ENCODE measurements around the gene HDAC4.

DNA sequence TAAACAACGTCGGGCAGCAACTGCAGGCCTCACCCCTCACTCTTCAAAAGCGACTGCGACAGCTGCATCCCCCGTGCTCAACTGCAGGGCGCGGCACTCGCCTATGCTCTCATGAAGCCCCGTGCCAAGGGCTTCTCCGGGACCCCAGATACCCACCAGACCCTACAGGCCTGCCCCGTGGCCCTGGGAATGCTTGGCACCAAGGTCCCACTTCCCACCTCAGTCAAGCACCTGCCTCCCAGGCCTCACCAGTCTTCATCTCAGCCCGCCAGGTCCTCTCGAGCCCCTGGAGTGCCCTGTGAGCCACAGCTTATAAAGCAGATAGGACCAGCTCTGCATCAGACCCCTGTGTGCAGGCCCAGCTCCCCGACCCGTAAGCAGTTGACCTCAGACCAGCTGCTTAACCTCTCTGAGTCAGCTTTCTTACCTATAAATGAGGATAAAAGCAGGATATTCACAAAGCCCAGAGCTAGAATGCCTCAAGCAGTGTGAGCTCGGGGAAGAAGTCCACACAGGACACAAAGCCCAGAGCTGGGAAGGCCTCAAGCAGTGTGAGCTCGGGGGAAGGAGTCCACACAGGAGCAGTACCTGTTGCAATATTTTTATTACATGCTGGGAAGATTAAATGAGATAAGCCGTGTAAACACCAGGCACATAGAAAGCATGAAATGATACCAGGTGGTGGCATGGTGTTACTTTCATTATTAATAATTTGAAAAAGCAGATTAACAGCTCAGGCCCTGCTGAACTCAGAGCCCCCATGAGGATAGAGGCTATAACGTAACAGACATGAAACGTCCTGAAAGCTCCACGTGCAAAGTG, 96.9 kb downstream of the HDAC4 start:
- TF ChIP-seq KDM1A (IDR thresholded peaks at IDR 0.05; ENCODE audit: low read depth): no peak
- TF ChIP-seq, protein P1, sequence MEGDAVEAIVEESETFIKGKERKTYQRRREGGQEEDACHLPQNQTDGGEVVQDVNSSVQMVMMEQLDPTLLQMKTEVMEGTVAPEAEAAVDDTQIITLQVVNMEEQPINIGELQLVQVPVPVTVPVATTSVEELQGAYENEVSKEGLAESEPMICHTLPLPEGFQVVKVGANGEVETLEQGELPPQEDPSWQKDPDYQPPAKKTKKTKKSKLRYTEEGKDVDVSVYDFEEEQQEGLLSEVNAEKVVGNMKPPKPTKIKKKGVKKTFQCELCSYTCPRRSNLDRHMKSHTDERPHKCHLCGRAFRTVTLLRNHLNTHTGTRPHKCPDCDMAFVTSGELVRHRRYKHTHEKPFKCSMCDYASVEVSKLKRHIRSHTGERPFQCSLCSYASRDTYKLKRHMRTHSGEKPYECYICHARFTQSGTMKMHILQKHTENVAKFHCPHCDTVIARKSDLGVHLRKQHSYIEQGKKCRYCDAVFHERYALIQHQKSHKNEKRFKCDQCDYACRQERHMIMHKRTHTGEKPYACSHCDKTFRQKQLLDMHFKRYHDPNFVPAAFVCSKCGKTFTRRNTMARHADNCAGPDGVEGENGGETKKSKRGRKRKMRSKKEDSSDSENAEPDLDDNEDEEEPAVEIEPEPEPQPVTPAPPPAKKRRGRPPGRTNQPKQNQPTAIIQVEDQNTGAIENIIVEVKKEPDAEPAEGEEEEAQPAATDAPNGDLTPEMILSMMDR (IDR thresholded peaks at IDR 0.05): no peak
- no peak for TF ChIP-seq ZNF302 (CRISPR knock-in tag; IDR thresholded peaks at IDR 0.05)
- TF ChIP-seq PHF8 (IDR thresholded peaks at IDR 0.05; ENCODE audit: borderline replicate concordance, low read depth): no peak
- no peak for TF ChIP-seq POLR2A (IDR thresholded peaks at IDR 0.05; ENCODE audit: low read length)
- TF ChIP-seq SMC3 (IDR thresholded peaks at IDR 0.05): no peak
- TF ChIP-seq, protein P2, sequence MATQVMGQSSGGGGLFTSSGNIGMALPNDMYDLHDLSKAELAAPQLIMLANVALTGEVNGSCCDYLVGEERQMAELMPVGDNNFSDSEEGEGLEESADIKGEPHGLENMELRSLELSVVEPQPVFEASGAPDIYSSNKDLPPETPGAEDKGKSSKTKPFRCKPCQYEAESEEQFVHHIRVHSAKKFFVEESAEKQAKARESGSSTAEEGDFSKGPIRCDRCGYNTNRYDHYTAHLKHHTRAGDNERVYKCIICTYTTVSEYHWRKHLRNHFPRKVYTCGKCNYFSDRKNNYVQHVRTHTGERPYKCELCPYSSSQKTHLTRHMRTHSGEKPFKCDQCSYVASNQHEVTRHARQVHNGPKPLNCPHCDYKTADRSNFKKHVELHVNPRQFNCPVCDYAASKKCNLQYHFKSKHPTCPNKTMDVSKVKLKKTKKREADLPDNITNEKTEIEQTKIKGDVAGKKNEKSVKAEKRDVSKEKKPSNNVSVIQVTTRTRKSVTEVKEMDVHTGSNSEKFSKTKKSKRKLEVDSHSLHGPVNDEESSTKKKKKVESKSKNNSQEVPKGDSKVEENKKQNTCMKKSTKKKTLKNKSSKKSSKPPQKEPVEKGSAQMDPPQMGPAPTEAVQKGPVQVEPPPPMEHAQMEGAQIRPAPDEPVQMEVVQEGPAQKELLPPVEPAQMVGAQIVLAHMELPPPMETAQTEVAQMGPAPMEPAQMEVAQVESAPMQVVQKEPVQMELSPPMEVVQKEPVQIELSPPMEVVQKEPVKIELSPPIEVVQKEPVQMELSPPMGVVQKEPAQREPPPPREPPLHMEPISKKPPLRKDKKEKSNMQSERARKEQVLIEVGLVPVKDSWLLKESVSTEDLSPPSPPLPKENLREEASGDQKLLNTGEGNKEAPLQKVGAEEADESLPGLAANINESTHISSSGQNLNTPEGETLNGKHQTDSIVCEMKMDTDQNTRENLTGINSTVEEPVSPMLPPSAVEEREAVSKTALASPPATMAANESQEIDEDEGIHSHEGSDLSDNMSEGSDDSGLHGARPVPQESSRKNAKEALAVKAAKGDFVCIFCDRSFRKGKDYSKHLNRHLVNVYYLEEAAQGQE (IDR thresholded peaks at IDR 0.05): no peak

All from A549 (cell line).